ENCODE results near the gene MYT1.
A peak's percentile ranks its signal among the peaks of the same experiment; 100 is the strongest.

MYT1 gene

GRCh38 chr20:64146936-64147477 lies 17.2 kb upstream of the MYT1 start:
- Mint-ChIP-seq H3K36me3 (no peaks in the 10 kb centered on the region), H3K27ac (no peak overlapping the region), H3K9me3 (peaks cover 10% of the 10 kb centered on the region), H3K4me3 (no peak overlapping the region), H3K4me1 (no peaks in the 10 kb centered on the region)
- ATAC-seq (no peak), DNase-seq (ENCODE audit: low spot score in 2 of 2) (no peak)

GRCh38 chr20:64148581-64148980 lies 15.7 kb upstream of the MYT1 start:
- no peak for DNase-seq (ENCODE audit: low spot score in 2 of 2)
- H3K4me1 Mint-ChIP-seq: peaks cover 3% of the 10 kb centered on the region
- ATAC-seq: no peak
- peaks cover 10% of the 10 kb centered on the region for H3K9me3 Mint-ChIP-seq
- no peak overlapping the region for H3K27ac Mint-ChIP-seq
- no peak overlapping the region for H3K4me3 Mint-ChIP-seq
- H3K36me3 Mint-ChIP-seq: no peaks in the 10 kb centered on the region

- no peak for DNase-seq (ENCODE audit: low spot score in 2 of 2)
Measured at GRCh38 chr20:64149141-64149540, 15.1 kb upstream of the MYT1 start.

GRCh38 chr20:64149809-64150560 lies 14.3 kb upstream of the MYT1 start:
- H3K9me3 Mint-ChIP-seq: peaks cover 2% of the 10 kb centered on the region
- H3K36me3 Mint-ChIP-seq: no peaks in the 10 kb centered on the region
- DNase-seq (ENCODE audit: low spot score in 2 of 2) (no peak), ATAC-seq (no peak)
- H3K4me1 Mint-ChIP-seq: peaks cover 4% of the 10 kb centered on the region
- H3K27ac Mint-ChIP-seq: no peak overlapping the region
- no peak overlapping the region for H3K4me3 Mint-ChIP-seq

More at GRCh38 chr20:64149141-64149540, 15.1 kb upstream of the MYT1 start:
- Mint-ChIP-seq H3K4me3 (no peak overlapping the region), H3K9me3 (peaks cover 9% of the 10 kb centered on the region), H3K4me1 (peaks cover 4% of the 10 kb centered on the region), H3K27ac (no peak overlapping the region), H3K36me3 (no peaks in the 10 kb centered on the region)
- no peak for ATAC-seq

- no peaks in the 10 kb centered on the region for H3K36me3 Mint-ChIP-seq
- ATAC-seq (no peak), DNase-seq (ENCODE audit: low spot score in 2 of 2) (no peak)
- peaks cover 4% of the 10 kb centered on the region for H3K4me1 Mint-ChIP-seq
- no peak overlapping the region for H3K27ac Mint-ChIP-seq
- H3K9me3 Mint-ChIP-seq: no peaks in the 10 kb centered on the region
- no peak overlapping the region for H3K4me3 Mint-ChIP-seq
Measured at GRCh38 chr20:64150756-64151632, 13.3 kb upstream of the MYT1 start.

- H3K27ac Mint-ChIP-seq: no peak overlapping the region
- no peaks in the 10 kb centered on the region for H3K9me3 Mint-ChIP-seq
- peaks cover 4% of the 10 kb centered on the region for H3K4me1 Mint-ChIP-seq
- no peak overlapping the region for H3K4me3 Mint-ChIP-seq
- ATAC-seq: no peak
- DNase-seq (ENCODE audit: low spot score in 2 of 2): no peak
- no peaks in the 10 kb centered on the region for H3K36me3 Mint-ChIP-seq
Measured at GRCh38 chr20:64151633-64152530, 12.4 kb upstream of the MYT1 start.

GRCh38 chr20:64152906-64153305 lies 11.3 kb upstream of the MYT1 start:
- ATAC-seq (no peak), DNase-seq (ENCODE audit: low spot score in 2 of 2) (no peak)
- H3K9me3 Mint-ChIP-seq: no peaks in the 10 kb centered on the region
- no peak overlapping the region for H3K4me3 Mint-ChIP-seq
- no peaks in the 10 kb centered on the region for H3K36me3 Mint-ChIP-seq
- peaks cover 4% of the 10 kb centered on the region for H3K4me1 Mint-ChIP-seq
- no peak overlapping the region for H3K27ac Mint-ChIP-seq

GRCh38 chr20:64153410-64153809 lies 10.8 kb upstream of the MYT1 start:
- no peak overlapping the region for H3K4me3 Mint-ChIP-seq
- ATAC-seq: no peak
- no peaks in the 10 kb centered on the region for H3K9me3 Mint-ChIP-seq
- no peak overlapping the region for H3K27ac Mint-ChIP-seq
- peaks cover 4% of the 10 kb centered on the region for H3K4me1 Mint-ChIP-seq
- DNase-seq (ENCODE audit: low spot score in 2 of 2): no peak
- H3K36me3 Mint-ChIP-seq: no peaks in the 10 kb centered on the region

GRCh38 chr20:64153861-64154589 lies 10.2 kb upstream of the MYT1 start:
- Mint-ChIP-seq H3K36me3 (no peaks in the 10 kb centered on the region), H3K4me3 (no peak overlapping the region), H3K9me3 (no peaks in the 10 kb centered on the region), H3K27ac (no peak overlapping the region), H3K4me1 (peaks cover 4% of the 10 kb centered on the region)
- ATAC-seq (no peak), DNase-seq (ENCODE audit: low spot score in 2 of 2) (no peak)

- Mint-ChIP-seq H3K36me3 (no peaks in the 10 kb centered on the region), H3K27ac (no peak overlapping the region), H3K4me1 (peaks cover 4% of the 10 kb centered on the region), H3K9me3 (no peaks in the 10 kb centered on the region), H3K4me3 (no peak overlapping the region)
- no peak for DNase-seq (ENCODE audit: low spot score in 2 of 2)
- ATAC-seq: peak; percentile 6
Measured at GRCh38 chr20:64154590-64155257, 9.5 kb upstream of the MYT1 start.

- H3K27ac Mint-ChIP-seq: no peak overlapping the region
- H3K4me1 Mint-ChIP-seq: peaks cover 4% of the 10 kb centered on the region
- DNase-seq (ENCODE audit: low spot score in 2 of 2) (no peak), ATAC-seq (no peak)
- no peaks in the 10 kb centered on the region for H3K9me3 Mint-ChIP-seq
- no peaks in the 10 kb centered on the region for H3K36me3 Mint-ChIP-seq
- H3K4me3 Mint-ChIP-seq: no peak overlapping the region
Measured at GRCh38 chr20:64155258-64156135, 8.8 kb upstream of the MYT1 start.

GRCh38 chr20:64156136-64156885 lies 7.9 kb upstream of the MYT1 start:
- Mint-ChIP-seq H3K4me3 (no peak overlapping the region), H3K9me3 (no peaks in the 10 kb centered on the region), H3K4me1 (peaks cover 4% of the 10 kb centered on the region), H3K27ac (no peak overlapping the region), H3K36me3 (no peaks in the 10 kb centered on the region)
- ATAC-seq (no peak), DNase-seq (ENCODE audit: low spot score in 2 of 2) (no peak)
